K562 (cell line): ENCODE data around the gene BZW2. TPM values are rescaled to one million over a fixed set of nuclear protein-coding genes. Genes with fewer than 3 reads are reported as not detected.

Experiments used
- ADNP ChIP-seq: fragments of 200-800 bp; sonication (Bioruptor generic); IDR thresholded peaks from 2 replicates; pipeline ENCODE4 v1.6.1; 2016; ENCODE audit warnings: missing genetic modification characterization, missing compliant biosample characterization
- CBX8 ChIP-seq: fragments of 200-600 bp; sonication (generic); IDR thresholded peaks from 2 replicates; pipeline ENCODE4 v1.6.1; 2012; ENCODE audit warnings: borderline replicate concordance, mixed run types, low read depth, mild to moderate bottlenecking, moderate library complexity, mixed read lengths, low read length, control low read depth, inconsistent platforms; ENCODE audit not compliant: poor library complexity, severe bottlenecking; ENCODE audit errors: extremely low read depth
- GATAD2B ChIP-seq: fragments of 450-650 bp; IDR thresholded peaks from 2 replicates; pipeline ENCODE4 v1.6.1; 2017; ENCODE audit warnings: mild to moderate bottlenecking, borderline replicate concordance
- HNRNPH1 ChIP-seq: fragments of 200-400 bp; formaldehyde crosslinking; optimal IDR thresholded peaks from 2 replicates; pipeline ENCODE3; 2017; ENCODE audit warnings: low read depth, mild to moderate bottlenecking, low read length, moderate library complexity
- ILK ChIP-seq: fragments of 450-650 bp; IDR thresholded peaks from 2 replicates; pipeline ENCODE4 v1.6.1; 2016; ENCODE audit warnings: missing genetic modification characterization, low read depth, mild to moderate bottlenecking, missing compliant biosample characterization, moderate library complexity, borderline replicate concordance
- KDM1A ChIP-seq, 2 experiments: fragments of 450-650 bp; IDR thresholded peaks; 2 replicates each; pipeline ENCODE4 v1.6.1; 2016; ENCODE audit warnings: mild to moderate bottlenecking in 2 of 2
- LARP7 ChIP-seq: fragments of 450-650 bp; IDR thresholded peaks from 2 replicates; pipeline ENCODE4 v1.6.1; 2016
- MYBL2 ChIP-seq, 2 experiments: fragments of 450-650 bp in 1 of 2; sonication (generic) in 1 of 2; formaldehyde crosslinking in 1 of 2; IDR thresholded peaks; 2 replicates each; pipeline versions ENCODE4 v1.6.1 to v1.8.1; 2017 to 2022; ENCODE audit warnings: borderline replicate concordance in 1 of 2, inconsistent platforms in 1 of 2, low read depth in 1 of 2, mild to moderate bottlenecking in 1 of 2, missing genetic modification reagents in 1 of 2, moderate library complexity in 1 of 2
- ZEB2 ChIP-seq: fragments of 450-650 bp; IDR thresholded peaks from 2 replicates; pipeline ENCODE4 v1.6.1; 2016
- ZNF134 ChIP-seq: fragments of 250-450 bp; sonication (Bioruptor Pico); conservative IDR thresholded peaks from 2 replicates; pipeline ENCODE4 v1.4.0; 2020
- polyA plus RNA-seq, 8 experiments: library from polyadenylated mRNA; depleted of rRNA in 4 of 8; stranded (reverse) in 5 of 8; unstranded in 3 of 8; fragments of >200 nt; fragmentation: Nextera tagmentation in 2 of 8; fragmentation: Illumina TruSeq in 1 of 8; extraction: Ambion mirVana in 2 of 8; extraction: Trizol in 1 of 8; gene quantifications; 2 replicates each; pipeline versions ENCODE4 v1.2.1 to v1.2.3, GENCODE V29; 2011 to 2014; ENCODE audit warnings: inconsistent platforms in 1 of 8, missing spikeins in 1 of 8
- total RNA-seq, 7 experiments: library from RNA; depleted of rRNA in 6 of 7; stranded (reverse); fragments of >200 nt in 6 of 7; fragmentation: Illumina TruSeq in 2 of 7; extraction: Trizol in 2 of 7; gene quantifications; 2 replicates each; pipeline versions ENCODE4 v1.2.1 to v1.2.3, GENCODE V29; 2011 to 2021; ENCODE audit warnings: low replicate concordance in 1 of 7
- TF ChIP-seq, protein P1 (sequence below), 2 experiments: fragments of 450-650 bp in 1 of 2; IDR thresholded peaks; 2 replicates each; pipeline ENCODE4 v1.6.1; 2011 to 2017; ENCODE audit warnings: low read depth in 2 of 2, antibody characterized with exemption in 1 of 2, borderline replicate concordance in 1 of 2, low read length in 1 of 2, mild to moderate bottlenecking in 1 of 2, mixed read lengths in 1 of 2; ENCODE audit not compliant: control insufficient read depth in 1 of 2
- TF ChIP-seq, protein P2 (sequence below): fragments of 250-450 bp; sonication (Bioruptor Pico); IDR thresholded peaks from 2 replicates; pipeline ENCODE4 v1.4.0; 2020
- TF ChIP-seq, protein P3 (sequence below): fragments of 450-650 bp; formaldehyde crosslinking; IDR thresholded peaks from 2 replicates; pipeline ENCODE4 v1.4.0; 2020; ENCODE audit warnings: mild to moderate bottlenecking, mixed read lengths
- TF ChIP-seq, protein P4 (sequence below): sonication (generic); formaldehyde crosslinking; IDR thresholded peaks from 2 replicates; pipeline ENCODE4 v1.8.1; 2023; ENCODE audit warnings: mild to moderate bottlenecking, missing genetic modification reagents

BZW2 gene
- total and polyA plus RNA-seq, 9 of the 15 experiments (the other 6 are each of a cell fraction or from before 2014, with no cell fraction given) = 140 to 316 (median 173) TPM

DNA sequence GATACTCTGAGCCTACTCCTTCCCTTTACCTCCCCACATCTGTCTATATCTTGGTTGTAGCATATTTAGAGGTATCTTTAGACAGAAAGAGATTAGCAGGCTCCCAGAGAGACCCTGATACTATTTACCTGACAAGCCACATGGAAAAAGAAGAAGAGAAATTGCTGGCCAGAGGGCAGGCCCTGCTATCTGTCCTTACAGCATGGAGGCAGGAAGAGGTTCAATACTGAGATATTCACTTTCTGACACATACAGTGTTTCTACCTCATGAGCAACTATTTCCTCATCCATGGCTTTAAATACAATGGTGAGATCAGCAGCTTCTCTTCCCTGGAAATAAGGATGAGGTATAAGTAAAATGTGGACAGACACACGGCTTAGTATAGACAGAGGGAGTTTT lies 73.7 kb downstream of the BZW2 start (continued):
- TF ChIP-seq, protein P1, sequence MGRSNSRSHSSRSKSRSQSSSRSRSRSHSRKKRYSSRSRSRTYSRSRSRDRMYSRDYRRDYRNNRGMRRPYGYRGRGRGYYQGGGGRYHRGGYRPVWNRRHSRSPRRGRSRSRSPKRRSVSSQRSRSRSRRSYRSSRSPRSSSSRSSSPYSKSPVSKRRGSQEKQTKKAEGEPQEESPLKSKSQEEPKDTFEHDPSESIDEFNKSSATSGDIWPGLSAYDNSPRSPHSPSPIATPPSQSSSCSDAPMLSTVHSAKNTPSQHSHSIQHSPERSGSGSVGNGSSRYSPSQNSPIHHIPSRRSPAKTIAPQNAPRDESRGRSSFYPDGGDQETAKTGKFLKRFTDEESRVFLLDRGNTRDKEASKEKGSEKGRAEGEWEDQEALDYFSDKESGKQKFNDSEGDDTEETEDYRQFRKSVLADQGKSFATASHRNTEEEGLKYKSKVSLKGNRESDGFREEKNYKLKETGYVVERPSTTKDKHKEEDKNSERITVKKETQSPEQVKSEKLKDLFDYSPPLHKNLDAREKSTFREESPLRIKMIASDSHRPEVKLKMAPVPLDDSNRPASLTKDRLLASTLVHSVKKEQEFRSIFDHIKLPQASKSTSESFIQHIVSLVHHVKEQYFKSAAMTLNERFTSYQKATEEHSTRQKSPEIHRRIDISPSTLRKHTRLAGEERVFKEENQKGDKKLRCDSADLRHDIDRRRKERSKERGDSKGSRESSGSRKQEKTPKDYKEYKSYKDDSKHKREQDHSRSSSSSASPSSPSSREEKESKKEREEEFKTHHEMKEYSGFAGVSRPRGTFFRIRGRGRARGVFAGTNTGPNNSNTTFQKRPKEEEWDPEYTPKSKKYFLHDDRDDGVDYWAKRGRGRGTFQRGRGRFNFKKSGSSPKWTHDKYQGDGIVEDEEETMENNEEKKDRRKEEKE (IDR thresholded peaks at IDR 0.05; ENCODE audit: borderline replicate concordance in 1 of 2, control insufficient read depth in 1 of 2, low read depth in 2 of 2, low read length in 1 of 2) = no peak
- TF ChIP-seq, protein P2, sequence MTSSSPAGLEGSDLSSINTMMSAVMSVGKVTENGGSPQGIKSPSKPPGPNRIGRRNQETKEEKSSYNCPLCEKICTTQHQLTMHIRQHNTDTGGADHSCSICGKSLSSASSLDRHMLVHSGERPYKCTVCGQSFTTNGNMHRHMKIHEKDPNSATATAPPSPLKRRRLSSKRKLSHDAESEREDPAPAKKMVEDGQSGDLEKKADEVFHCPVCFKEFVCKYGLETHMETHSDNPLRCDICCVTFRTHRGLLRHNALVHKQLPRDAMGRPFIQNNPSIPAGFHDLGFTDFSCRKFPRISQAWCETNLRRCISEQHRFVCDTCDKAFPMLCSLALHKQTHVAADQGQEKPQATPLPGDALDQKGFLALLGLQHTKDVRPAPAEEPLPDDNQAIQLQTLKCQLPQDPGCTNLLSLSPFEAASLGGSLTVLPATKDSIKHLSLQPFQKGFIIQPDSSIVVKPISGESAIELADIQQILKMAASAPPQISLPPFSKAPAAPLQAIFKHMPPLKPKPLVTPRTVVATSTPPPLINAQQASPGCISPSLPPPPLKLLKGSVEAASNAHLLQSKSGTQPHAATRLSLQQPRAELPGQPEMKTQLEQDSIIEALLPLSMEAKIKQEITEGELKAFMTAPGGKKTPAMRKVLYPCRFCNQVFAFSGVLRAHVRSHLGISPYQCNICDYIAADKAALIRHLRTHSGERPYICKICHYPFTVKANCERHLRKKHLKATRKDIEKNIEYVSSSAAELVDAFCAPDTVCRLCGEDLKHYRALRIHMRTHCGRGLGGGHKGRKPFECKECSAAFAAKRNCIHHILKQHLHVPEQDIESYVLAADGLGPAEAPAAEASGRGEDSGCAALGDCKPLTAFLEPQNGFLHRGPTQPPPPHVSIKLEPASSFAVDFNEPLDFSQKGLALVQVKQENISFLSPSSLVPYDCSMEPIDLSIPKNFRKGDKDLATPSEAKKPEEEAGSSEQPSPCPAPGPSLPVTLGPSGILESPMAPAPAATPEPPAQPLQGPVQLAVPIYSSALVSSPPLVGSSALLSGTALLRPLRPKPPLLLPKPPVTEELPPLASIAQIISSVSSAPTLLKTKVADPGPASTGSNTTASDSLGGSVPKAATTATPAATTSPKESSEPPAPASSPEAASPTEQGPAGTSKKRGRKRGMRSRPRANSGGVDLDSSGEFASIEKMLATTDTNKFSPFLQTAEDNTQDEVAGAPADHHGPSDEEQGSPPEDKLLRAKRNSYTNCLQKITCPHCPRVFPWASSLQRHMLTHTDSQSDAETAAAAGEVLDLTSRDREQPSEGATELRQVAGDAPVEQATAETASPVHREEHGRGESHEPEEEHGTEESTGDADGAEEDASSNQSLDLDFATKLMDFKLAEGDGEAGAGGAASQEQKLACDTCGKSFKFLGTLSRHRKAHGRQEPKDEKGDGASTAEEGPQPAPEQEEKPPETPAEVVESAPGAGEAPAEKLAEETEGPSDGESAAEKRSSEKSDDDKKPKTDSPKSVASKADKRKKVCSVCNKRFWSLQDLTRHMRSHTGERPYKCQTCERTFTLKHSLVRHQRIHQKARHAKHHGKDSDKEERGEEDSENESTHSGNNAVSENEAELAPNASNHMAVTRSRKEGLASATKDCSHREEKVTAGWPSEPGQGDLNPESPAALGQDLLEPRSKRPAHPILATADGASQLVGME = no peak
- TF ChIP-seq ZEB2 (peak; percentile 69), ZNF134 (CRISPR knock-in tag) (no peak), ILK (tag) (no peak), HNRNPH1 (no peak), MYBL2 (IDR thresholded peaks at IDR 0.05; ENCODE audit: low read depth) (no peak), MYBL2 (CRISPR knock-in tag; IDR thresholded peaks at IDR 0.05; ENCODE audit: borderline replicate concordance) (no peak), GATAD2B (peak; percentile 33; the same call in 1 of the 2 replicates), KDM1A (IDR thresholded peaks at IDR 0.05) (0 out of 4 replicates have a peak, but pooled peaks of 1 of the 2 experiments have one; percentile 27), ADNP (tag) (no peak), LARP7 (no peak), CBX8 (no peak)
- TF ChIP-seq, protein P3, sequence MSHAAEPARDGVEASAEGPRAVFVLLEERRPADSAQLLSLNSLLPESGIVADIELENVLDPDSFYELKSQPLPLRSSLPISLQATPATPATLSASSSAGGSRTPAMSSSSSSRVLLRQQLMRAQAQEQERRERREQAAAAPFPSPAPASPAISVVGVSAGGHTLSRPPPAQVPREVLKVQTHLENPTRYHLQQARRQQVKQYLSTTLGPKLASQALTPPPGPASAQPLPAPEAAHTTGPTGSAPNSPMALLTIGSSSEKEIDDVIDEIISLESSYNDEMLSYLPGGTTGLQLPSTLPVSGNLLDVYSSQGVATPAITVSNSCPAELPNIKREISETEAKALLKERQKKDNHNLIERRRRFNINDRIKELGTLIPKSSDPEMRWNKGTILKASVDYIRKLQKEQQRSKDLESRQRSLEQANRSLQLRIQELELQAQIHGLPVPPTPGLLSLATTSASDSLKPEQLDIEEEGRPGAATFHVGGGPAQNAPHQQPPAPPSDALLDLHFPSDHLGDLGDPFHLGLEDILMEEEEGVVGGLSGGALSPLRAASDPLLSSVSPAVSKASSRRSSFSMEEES (CRISPR knock-in tag) = no peak
- TF ChIP-seq, protein P4, sequence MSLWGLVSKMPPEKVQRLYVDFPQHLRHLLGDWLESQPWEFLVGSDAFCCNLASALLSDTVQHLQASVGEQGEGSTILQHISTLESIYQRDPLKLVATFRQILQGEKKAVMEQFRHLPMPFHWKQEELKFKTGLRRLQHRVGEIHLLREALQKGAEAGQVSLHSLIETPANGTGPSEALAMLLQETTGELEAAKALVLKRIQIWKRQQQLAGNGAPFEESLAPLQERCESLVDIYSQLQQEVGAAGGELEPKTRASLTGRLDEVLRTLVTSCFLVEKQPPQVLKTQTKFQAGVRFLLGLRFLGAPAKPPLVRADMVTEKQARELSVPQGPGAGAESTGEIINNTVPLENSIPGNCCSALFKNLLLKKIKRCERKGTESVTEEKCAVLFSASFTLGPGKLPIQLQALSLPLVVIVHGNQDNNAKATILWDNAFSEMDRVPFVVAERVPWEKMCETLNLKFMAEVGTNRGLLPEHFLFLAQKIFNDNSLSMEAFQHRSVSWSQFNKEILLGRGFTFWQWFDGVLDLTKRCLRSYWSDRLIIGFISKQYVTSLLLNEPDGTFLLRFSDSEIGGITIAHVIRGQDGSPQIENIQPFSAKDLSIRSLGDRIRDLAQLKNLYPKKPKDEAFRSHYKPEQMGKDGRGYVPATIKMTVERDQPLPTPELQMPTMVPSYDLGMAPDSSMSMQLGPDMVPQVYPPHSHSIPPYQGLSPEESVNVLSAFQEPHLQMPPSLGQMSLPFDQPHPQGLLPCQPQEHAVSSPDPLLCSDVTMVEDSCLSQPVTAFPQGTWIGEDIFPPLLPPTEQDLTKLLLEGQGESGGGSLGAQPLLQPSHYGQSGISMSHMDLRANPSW (CRISPR knock-in tag) = no peak
